GM19193 (cell line): ENCODE measurements around the gene SEPTIN12.

Source experiments
- POLR2A ChIP-seq: IDR thresholded peaks from 4 replicates; pipeline ENCODE4 v1.6.1; 2011; ENCODE audit not compliant: insufficient read depth, insufficient read length; ENCODE audit errors: extremely low read depth

SEPTIN12 gene

GRCh38 chr16:4760221-4760910 lies 27.8 kb downstream of the SEPTIN12 start:
- no peak for TF ChIP-seq POLR2A

GRCh38 chr16:4755687-4756086 lies 32.5 kb downstream of the SEPTIN12 start:
- no peak for TF ChIP-seq POLR2A

- TF ChIP-seq POLR2A: no peak
Measured at GRCh38 chr16:4754865-4755264, 33.3 kb downstream of the SEPTIN12 start.

- TF ChIP-seq POLR2A: no peak
Measured at GRCh38 chr16:4753227-4753626, 34.9 kb downstream of the SEPTIN12 start.

- no peak for TF ChIP-seq POLR2A
Measured at GRCh38 chr16:4752351-4753100, 35.6 kb downstream of the SEPTIN12 start.

GRCh38 chr16:4750896-4751295 lies 37.2 kb downstream of the SEPTIN12 start:
- no peak for TF ChIP-seq POLR2A

GRCh38 chr16:4749700-4750257 lies 38.4 kb downstream of the SEPTIN12 start:
- no peak for TF ChIP-seq POLR2A

GRCh38 chr16:4748682-4749411 lies 39.3 kb downstream of the SEPTIN12 start:
- no peak for TF ChIP-seq POLR2A

- TF ChIP-seq POLR2A: no peak
Measured at GRCh38 chr16:4747906-4748681, 40.1 kb downstream of the SEPTIN12 start.

GRCh38 chr16:4746991-4747574 lies 41.1 kb downstream of the SEPTIN12 start:
- no peak for TF ChIP-seq POLR2A

GRCh38 chr16:4746215-4746614 lies 41.9 kb downstream of the SEPTIN12 start:
- no peak for TF ChIP-seq POLR2A

- TF ChIP-seq POLR2A: no peak
Measured at GRCh38 chr16:4745274-4745569, 42.9 kb downstream of the SEPTIN12 start.

- no peak for TF ChIP-seq POLR2A
Measured at GRCh38 chr16:4744555-4745273, 43.4 kb downstream of the SEPTIN12 start.
